ENCODE data around the gene THRSP.

THRSP gene

GRCh38 chr11:78061088-78061920 lies 2.4 kb upstream of the THRSP start:
- WGBS (ENCODE audit: extremely low coverage, insufficient coverage, insufficient read length): no CpG with 5 or more reads among the region's 4 CpGs
- Histone ChIP-seq H3K4ac (ENCODE audit: low read depth, low read length) (no peak overlapping the region), H3K27me3 (ENCODE audit: insufficient read depth, low read length) (no peaks in the 10 kb centered on the region), H2AFZ (ENCODE audit: insufficient read depth, low read length, poor library complexity) (no peak overlapping the region), H2BK120ac (ENCODE audit: insufficient read depth, low read length, poor library complexity) (no peak overlapping the region), H2AK5ac (ENCODE audit: low read length) (no peak overlapping the region), H4K8ac (ENCODE audit: low read depth, low read length) (no peak overlapping the region), H3K14ac (ENCODE audit: low read length) (no peak overlapping the region), H4K12ac (ENCODE audit: low read depth, low read length) (no peak overlapping the region), H3K4me2 (ENCODE audit: low read length) (no peak overlapping the region), H3K4me3 (ENCODE audit: low read depth, low read length) (no peak overlapping the region), H3K4me1 (ENCODE audit: control insufficient read depth in 1 of 2, insufficient read depth in 2 of 2, low read length in 2 of 2) (peaks cover 2 to 3% of the 10 kb centered on the region in 2 experiments), H3K36me3 (ENCODE audit: control insufficient read depth in 1 of 2, insufficient read depth in 2 of 2, low read length in 2 of 2) (no peaks in the 10 kb centered on the region), H3K23ac (ENCODE audit: low read length) (no peak overlapping the region), H3K9ac (ENCODE audit: low read length) (no peak overlapping the region), H2BK5ac (ENCODE audit: low read depth, low read length, poor library complexity) (no peak overlapping the region), H3K27ac (ENCODE audit: low read depth, low read length) (no peak overlapping the region), H3K79me1 (ENCODE audit: low read length) (peaks cover 2% of the 10 kb centered on the region), H4K91ac (ENCODE audit: low read depth, low read length) (no peak overlapping the region), H3K18ac (ENCODE audit: low read length) (no peak overlapping the region), H3K79me2 (ENCODE audit: control insufficient read depth, insufficient read depth, low read length, poor library complexity) (no peaks in the 10 kb centered on the region), H2BK12ac (ENCODE audit: low read length) (no peak overlapping the region), H3K9me3 (ENCODE audit: insufficient read depth, low read depth, low read length) (no peaks in the 10 kb centered on the region)
- no peak for DNase-seq

GRCh38 chr11:78061921-78062311 lies 1.7 kb upstream of the THRSP start:
- Histone ChIP-seq H3K4me3 (ENCODE audit: low read depth, low read length) (no peak overlapping the region), H4K8ac (ENCODE audit: low read depth, low read length) (peak overlapping the region; percentile 35), H3K9me3 (ENCODE audit: insufficient read depth, low read depth, low read length) (no peaks in the 10 kb centered on the region), H3K14ac (ENCODE audit: low read length) (no peak overlapping the region), H2AK5ac (ENCODE audit: low read length) (no peak overlapping the region), H2BK12ac (ENCODE audit: low read length) (peak overlapping the region; percentile 26), H2BK120ac (ENCODE audit: insufficient read depth, low read length, poor library complexity) (no peak overlapping the region), H3K79me2 (ENCODE audit: control insufficient read depth, insufficient read depth, low read length, poor library complexity) (no peaks in the 10 kb centered on the region), H3K4ac (ENCODE audit: low read depth, low read length) (no peak overlapping the region), H3K9ac (ENCODE audit: low read length) (no peak overlapping the region), H2BK5ac (ENCODE audit: low read depth, low read length, poor library complexity) (no peak overlapping the region), H4K91ac (ENCODE audit: low read depth, low read length) (no peak overlapping the region), H3K18ac (ENCODE audit: low read length) (no peak overlapping the region), H3K4me2 (ENCODE audit: low read length) (no peak overlapping the region), H3K79me1 (ENCODE audit: low read length) (peaks cover 2% of the 10 kb centered on the region), H4K12ac (ENCODE audit: low read depth, low read length) (no peak overlapping the region), H3K4me1 (ENCODE audit: control insufficient read depth in 1 of 2, insufficient read depth in 2 of 2, low read length in 2 of 2) (peaks cover 2 to 3% of the 10 kb centered on the region in 2 experiments), H3K27me3 (ENCODE audit: insufficient read depth, low read length) (no peaks in the 10 kb centered on the region), H2AFZ (ENCODE audit: insufficient read depth, low read length, poor library complexity) (peak overlapping the region; percentile 30), H3K27ac (ENCODE audit: low read depth, low read length) (no peak overlapping the region), H3K36me3 (ENCODE audit: control insufficient read depth in 1 of 2, insufficient read depth in 2 of 2, low read length in 2 of 2) (no peaks in the 10 kb centered on the region), H3K23ac (ENCODE audit: low read length) (no peak overlapping the region)
- no peak for DNase-seq
- WGBS (ENCODE audit: extremely low coverage, insufficient coverage, insufficient read length): no CpG with 5 or more reads among the region's 4 CpGs

GRCh38 chr11:78062671-78063070 lies 990 bp upstream of the THRSP start:
- Histone ChIP-seq H3K18ac (ENCODE audit: low read length) (no peak overlapping the region), H3K79me2 (ENCODE audit: control insufficient read depth, insufficient read depth, low read length, poor library complexity) (no peaks in the 10 kb centered on the region), H3K4ac (ENCODE audit: low read depth, low read length) (no peak overlapping the region), H2BK5ac (ENCODE audit: low read depth, low read length, poor library complexity) (no peak overlapping the region), H3K4me2 (ENCODE audit: low read length) (no peak overlapping the region), H2AK5ac (ENCODE audit: low read length) (no peak overlapping the region), H3K36me3 (ENCODE audit: control insufficient read depth in 1 of 2, insufficient read depth in 2 of 2, low read length in 2 of 2) (peaks cover 0 to 2% of the 10 kb centered on the region in 2 experiments), H3K14ac (ENCODE audit: low read length) (no peak overlapping the region), H4K91ac (ENCODE audit: low read depth, low read length) (no peak overlapping the region), H3K23ac (ENCODE audit: low read length) (no peak overlapping the region), H3K4me1 (ENCODE audit: control insufficient read depth in 1 of 2, insufficient read depth in 2 of 2, low read length in 2 of 2) (peaks cover 2 to 3% of the 10 kb centered on the region in 2 experiments), H2AFZ (ENCODE audit: insufficient read depth, low read length, poor library complexity) (no peak overlapping the region), H2BK12ac (ENCODE audit: low read length) (no peak overlapping the region), H3K4me3 (ENCODE audit: low read depth, low read length) (no peak overlapping the region), H2BK120ac (ENCODE audit: insufficient read depth, low read length, poor library complexity) (no peak overlapping the region), H3K79me1 (ENCODE audit: low read length) (peaks cover under 1% of the 10 kb centered on the region), H4K8ac (ENCODE audit: low read depth, low read length) (no peak overlapping the region), H3K27ac (ENCODE audit: low read depth, low read length) (no peak overlapping the region), H3K27me3 (ENCODE audit: insufficient read depth, low read length) (no peaks in the 10 kb centered on the region), H3K9ac (ENCODE audit: low read length) (no peak overlapping the region), H3K9me3 (ENCODE audit: insufficient read depth, low read depth, low read length) (no peaks in the 10 kb centered on the region), H4K12ac (ENCODE audit: low read depth, low read length) (no peak overlapping the region)
- DNase-seq: no peak
- WGBS (ENCODE audit: extremely low coverage, insufficient coverage, insufficient read length): no CpG with 5 or more reads among the region's 2 CpGs

- Histone ChIP-seq H3K23ac (ENCODE audit: low read length) (no peak overlapping the region), H3K4ac (ENCODE audit: low read depth, low read length) (no peak overlapping the region), H2BK120ac (ENCODE audit: insufficient read depth, low read length, poor library complexity) (no peak overlapping the region), H4K12ac (ENCODE audit: low read depth, low read length) (no peak overlapping the region), H4K8ac (ENCODE audit: low read depth, low read length) (no peak overlapping the region), H3K4me2 (ENCODE audit: low read length) (no peak overlapping the region), H3K36me3 (ENCODE audit: control insufficient read depth in 1 of 2, insufficient read depth in 2 of 2, low read length in 2 of 2) (peaks cover 8 to 10% of the 10 kb centered on the region in 2 experiments), H4K91ac (ENCODE audit: low read depth, low read length) (no peak overlapping the region), H2BK5ac (ENCODE audit: low read depth, low read length, poor library complexity) (no peak overlapping the region), H3K27ac (ENCODE audit: low read depth, low read length) (no peak overlapping the region), H3K4me3 (ENCODE audit: low read depth, low read length) (no peak overlapping the region), H3K9ac (ENCODE audit: low read length) (no peak overlapping the region), H3K79me2 (ENCODE audit: control insufficient read depth, insufficient read depth, low read length, poor library complexity) (no peaks in the 10 kb centered on the region), H2AFZ (ENCODE audit: insufficient read depth, low read length, poor library complexity) (no peak overlapping the region), H3K79me1 (ENCODE audit: low read length) (no peaks in the 10 kb centered on the region), H3K27me3 (ENCODE audit: insufficient read depth, low read length) (no peaks in the 10 kb centered on the region), H2BK12ac (ENCODE audit: low read length) (no peak overlapping the region), H3K9me3 (ENCODE audit: insufficient read depth, low read depth, low read length) (no peaks in the 10 kb centered on the region), H3K4me1 (ENCODE audit: control insufficient read depth in 1 of 2, insufficient read depth in 2 of 2, low read length in 2 of 2) (peaks cover 2 to 3% of the 10 kb centered on the region in 2 experiments), H3K14ac (ENCODE audit: low read length) (no peak overlapping the region), H3K18ac (ENCODE audit: low read length) (no peak overlapping the region), H2AK5ac (ENCODE audit: low read length) (no peak overlapping the region)
- no peak for DNase-seq
- WGBS (ENCODE audit: extremely low coverage, insufficient coverage, insufficient read length): no CpG with 5 or more reads among the region's 2 CpGs
Observed at GRCh38 chr11:78065203-78065602, 1.5 kb downstream of the THRSP start.

Measured in trophoblast cell (in vitro differentiated cells and primary cell).